Suprapubic skin (tissue), 4 donors: ENCODE measurements around the gene NPTXR.

Source experiments
- CTCF ChIP-seq, 2 donors: fragments of 200-600 bp in 1 of 2; fragments of 450-650 bp in 1 of 2; sonication (generic) in 1 of 2; IDR thresholded peaks; one replicate each; pipeline ENCODE4 v1.5.1; 2016 to 2019; ENCODE audit warnings: antibody characterized with exemption in 2 of 2, mild to moderate bottlenecking in 1 of 2, moderate library complexity in 1 of 2
- POLR2A ChIP-seq, 2 donors: fragments of 450-650 bp; IDR thresholded peaks; one replicate each; pipeline ENCODE4 v1.6.1; 2017; ENCODE audit warnings: antibody characterized with exemption in 2 of 2, mild to moderate bottlenecking in 2 of 2, moderate library complexity in 2 of 2
- POLR2AphosphoS5 ChIP-seq, 3 donors: sonication (generic); formaldehyde crosslinking; IDR thresholded peaks; one replicate each; pipeline ENCODE4 v1.6.1; 2017; ENCODE audit warnings: antibody characterized with exemption in 3 of 3

- TF ChIP-seq POLR2A (IDR thresholded peaks at IDR 0.05) (no peak), CTCF (IDR thresholded peaks at IDR 0.05) (no peak), POLR2AphosphoS5 (IDR thresholded peaks at IDR 0.05) (no peak)
Measured at GRCh38 chr22:38850399-38850798, 6.6 kb upstream of the NPTXR start.
